Stimulated activated CD4-positive, alpha-beta T cell treated with anti-CD3 and anti-CD28 coated beads, Interleukin-12 subunit alpha, Interleukin-12 subunit beta, amount 100 ng/mL, for 4 hours (primary cell): ENCODE results near the gene PFKFB3.
"Not testable (repeated sequence)": the region's sequence is repeated elsewhere in the genome, so short reads cannot be mapped to it uniquely, and the experiment has no call there.

Source experiments
- DNase-seq: peaks from one replicate; pipeline ENCODE4 v3.0.0-alpha.2; 2020

The PFKFB3 gene

DNA sequence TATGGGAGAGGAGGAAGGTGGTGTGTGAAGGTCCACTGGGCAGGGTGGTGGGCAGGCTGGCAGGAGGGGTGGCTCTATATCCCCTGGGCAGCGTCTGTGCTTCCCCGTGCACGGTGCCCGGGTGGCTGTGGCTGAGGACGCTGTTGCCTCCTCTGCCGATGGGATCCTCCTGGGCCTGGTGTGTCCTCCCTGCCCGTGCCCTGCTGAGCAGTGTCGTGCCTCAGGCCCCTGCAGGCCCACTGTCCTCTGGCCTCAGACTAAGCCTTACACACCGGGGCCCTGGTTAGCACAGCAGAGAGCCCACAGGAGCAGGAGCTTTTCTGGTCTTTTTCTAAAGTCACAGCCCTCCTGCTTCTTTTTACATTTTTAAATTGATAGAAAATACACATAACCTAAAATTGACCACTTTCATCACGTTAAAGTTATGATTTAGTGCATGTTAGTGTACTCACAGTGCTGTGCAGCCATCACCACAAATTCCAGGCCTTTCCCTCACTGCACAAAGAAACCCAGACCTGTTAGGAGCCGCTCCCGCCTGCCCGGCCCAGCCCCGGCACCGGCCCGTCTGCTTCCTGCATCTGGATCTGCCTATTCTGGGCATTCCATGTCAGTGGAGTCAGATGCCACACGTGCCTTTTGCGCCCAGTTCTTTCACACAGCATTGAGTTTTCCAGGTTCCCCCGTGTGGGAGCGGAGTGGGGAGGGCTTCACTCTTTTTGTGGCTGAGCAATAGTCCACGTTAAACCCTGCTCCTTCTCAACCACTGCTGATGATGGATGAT is 19.4 kb downstream of the PFKFB3 start:
- DNase-seq, result no peak

DNA sequence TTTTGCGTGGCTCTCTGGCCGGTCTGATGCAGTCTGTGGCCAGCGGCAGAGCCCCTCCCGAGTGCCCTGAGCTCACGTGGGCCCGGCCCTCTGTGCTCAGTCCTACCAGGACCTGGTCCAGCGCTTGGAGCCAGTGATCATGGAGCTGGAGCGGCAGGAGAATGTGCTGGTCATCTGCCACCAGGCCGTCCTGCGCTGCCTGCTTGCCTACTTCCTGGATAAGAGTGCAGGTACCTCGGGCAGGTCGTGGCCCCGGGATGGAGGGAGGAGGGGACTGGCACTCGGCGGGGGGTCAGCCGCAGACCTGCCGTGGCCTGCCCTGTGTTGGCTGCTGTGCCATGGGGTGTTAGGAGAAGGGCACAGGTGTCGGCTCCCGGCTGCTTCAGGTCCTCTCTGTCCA is 20.0 kb downstream of the PFKFB3 start:
- no peak for DNase-seq

DNA sequence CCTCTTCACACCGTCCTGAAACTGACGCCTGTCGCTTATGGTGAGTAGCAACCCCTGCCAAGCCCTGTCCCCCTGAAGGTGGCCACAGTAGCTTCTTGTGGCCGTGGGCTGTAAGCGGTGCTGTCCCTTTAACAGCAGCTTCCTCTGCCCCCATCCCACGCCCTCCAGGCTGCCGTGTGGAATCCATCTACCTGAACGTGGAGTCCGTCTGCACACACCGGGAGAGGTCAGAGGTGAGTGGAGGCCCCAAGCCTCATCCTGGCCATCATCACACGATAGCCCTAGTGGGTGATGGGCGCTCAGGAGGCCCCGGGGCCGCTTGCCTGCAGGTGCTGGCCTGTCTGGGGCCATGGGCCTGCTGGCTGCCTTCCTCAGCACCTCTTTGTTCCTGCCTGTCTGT is 21.2 kb downstream of the PFKFB3 start:
- no peak for DNase-seq

DNA sequence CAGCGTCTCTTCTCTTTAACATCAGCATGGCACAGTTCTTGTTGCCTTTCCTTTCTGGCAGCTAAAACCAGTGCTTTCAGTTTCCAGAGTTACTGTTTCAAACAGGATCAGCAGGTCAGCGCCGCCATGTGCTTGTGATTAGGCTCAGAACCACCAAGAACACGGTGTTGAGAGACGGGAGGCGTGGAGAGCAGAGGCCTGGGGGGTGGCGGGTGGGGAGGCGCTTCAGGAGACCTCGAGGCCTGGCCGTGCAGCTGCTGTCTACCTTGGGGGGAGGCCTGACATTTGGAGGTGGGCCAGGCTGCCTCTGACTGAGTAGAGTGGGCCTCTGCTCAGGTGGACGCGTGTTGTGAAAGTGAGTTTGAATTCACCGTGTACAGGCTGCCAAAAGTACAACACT is 22.0 kb downstream of the PFKFB3 start:
- DNase-seq, result no peak

DNA sequence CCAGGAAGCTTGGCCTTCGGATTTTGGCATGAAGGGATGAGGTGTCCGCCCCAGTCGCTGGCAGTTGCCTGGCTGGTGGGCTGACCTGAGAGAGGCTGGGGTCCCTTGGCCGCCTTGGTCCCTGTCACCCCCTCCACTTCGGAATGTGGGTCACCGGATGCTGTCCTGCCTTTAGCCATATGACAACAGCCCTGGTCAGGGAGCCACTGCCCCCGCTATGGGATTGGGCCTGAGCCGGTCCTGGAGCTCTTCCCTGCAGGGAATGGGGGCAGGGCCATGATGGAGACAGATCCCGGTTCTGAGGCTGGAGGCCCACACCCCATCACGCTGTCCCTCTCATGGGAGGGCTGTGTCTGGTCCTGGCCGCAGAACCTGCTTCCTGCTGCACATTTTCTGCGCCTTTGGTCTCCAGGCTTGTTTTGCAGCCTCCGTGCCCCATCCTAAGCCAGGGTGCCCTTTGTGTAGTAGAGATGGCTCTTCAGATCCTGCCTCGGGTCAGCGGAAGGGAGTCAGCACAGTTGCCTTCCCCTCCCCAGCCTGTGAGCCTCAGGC is 22.6 kb downstream of the PFKFB3 start:
- DNase-seq, result no peak

DNA sequence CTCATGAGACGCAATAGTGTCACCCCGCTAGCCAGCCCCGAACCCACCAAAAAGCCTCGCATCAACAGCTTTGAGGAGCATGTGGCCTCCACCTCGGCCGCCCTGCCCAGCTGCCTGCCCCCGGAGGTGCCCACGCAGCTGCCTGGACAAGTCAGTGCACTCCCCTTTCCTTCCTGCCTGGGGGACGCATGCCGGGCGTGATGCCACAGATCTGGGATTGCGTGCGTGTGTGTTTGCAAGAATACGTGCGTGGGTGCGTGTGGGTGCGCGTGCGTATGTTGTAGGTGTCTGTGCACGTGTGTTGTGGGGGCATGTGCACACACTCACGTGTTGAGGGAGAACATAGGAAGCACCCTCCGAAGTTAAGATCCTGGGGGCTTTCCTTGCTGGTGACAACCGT is 23.5 kb downstream of the PFKFB3 start:
- DNase-seq, result no peak

DNA sequence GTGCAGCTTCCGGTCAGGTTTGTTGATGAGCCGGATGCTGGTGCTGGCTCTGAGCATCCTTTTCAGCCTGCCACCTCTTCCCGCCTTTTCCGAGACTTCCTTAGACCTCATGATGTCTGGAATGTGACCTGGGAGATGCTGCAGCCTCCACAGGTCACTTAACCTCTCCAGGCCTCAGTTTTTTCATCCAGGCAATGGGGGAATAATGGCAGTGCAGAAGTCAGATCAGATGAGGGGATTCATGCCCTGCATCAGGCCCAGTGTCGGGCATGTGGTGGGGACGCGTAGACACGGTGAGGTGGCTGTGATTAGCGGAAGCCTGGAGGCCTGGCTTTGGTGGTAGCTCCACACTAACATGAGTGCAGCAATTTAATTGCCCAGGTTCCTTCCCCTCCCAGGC is 24.6 kb downstream of the PFKFB3 start:
- DNase-seq, result no peak

DNA sequence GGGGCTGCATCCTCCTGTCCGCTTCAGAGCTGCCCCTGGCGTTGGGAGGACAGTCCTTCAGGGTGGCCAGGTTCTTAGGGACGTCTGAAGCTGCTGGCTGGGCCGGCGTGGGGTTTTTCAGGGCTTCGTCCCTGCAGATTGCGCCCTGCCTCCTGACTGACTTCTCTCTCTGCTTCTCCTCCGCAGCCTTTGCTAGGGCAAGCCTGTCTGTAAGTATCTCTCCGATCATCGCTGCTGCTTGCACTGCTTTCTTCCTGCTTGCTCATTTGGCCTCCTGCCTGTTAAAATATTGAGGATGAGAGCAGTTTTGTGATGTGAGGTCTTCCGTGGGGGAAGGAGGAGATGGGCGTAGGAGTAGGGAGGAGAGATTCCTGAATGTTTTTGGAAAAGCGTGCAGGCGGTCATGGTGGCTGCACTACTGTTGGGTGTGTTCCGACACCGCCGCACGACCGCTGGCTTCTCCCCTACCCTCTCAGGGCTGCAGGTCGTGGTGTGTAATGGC is 25.3 kb downstream of the PFKFB3 start:
- no peak for DNase-seq

DNA sequence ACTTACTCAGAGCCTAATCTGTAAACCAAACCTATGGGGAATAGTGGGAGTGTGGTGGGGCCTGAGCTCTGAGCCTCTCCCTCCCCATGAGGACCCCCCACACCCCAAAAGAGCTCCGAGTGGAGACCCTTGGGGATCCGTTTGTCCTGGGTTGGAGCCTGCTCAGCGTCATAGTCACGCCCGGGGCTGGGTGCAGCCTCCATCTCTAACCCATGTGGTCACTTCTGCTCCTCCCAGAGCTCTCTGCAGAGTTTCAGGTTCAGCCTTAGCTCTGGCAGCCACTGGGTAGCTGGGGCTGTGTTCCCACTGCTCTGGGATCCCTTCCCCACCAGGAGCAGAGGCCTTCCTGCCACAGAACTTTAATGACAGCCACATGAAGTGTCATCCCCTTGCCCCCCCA is 25.9 kb downstream of the PFKFB3 start:
- no peak for DNase-seq

DNA sequence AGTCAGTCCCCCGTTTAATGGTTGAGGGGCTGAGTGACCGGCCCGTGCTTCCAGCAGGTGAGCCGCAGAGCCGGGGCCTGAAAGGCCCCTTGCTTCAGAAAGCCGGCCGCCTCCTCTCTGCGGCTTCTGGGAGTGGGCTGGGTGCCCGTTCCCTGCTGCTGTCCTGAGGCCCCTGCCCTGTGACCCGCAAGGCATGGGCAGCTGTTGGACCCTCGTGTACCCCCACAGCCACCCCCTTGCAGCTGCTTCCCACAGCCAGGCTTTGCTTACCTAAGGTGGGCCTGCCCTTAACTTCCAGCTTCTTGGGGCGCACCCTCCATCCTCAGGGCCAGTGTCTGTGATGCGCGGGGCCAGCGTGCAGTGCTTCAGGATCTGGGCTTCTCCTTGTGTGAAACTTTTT is 26.6 kb downstream of the PFKFB3 start:
- no peak for DNase-seq

DNA sequence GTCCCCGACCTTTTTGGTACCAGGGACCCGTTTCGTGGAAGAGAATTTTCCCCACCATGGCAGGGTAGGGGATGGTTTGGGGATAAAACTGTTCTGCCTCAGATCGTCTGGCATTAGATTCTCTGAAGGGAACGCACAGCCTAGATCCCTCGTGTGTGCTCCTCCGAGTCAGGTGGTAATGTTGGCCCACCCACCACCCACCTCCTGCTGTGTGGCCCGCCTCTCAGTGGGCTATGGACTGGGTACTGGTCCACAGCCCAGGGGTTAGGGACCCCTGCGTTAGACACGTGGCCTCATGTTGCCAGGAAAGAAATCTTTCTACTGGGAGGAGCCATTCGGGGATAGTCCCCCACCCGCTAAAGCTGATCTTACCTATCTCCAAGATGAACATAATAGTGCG is 27.0 kb downstream of the PFKFB3 start:
- no peak for DNase-seq

DNA sequence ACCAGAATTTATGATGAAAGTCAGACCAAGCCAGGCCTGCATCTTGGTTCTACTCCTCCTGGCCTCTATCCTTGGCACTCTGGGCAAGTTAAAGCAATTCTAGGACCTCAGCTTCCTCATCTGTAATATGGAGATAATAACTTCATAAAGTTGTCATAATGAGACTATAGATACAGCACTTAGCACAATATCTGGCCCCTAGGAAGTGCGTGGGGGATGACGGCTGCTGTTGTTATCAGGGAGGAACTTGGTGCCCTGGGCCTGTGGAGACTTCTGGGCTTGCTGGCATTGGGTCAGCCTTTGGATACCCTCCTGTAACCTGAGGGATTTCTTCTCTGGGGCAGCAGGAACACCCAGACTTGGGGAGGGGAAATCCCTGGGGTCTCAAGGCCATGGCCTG is 27.6 kb downstream of the PFKFB3 start:
- DNase-seq, result no peak

DNA sequence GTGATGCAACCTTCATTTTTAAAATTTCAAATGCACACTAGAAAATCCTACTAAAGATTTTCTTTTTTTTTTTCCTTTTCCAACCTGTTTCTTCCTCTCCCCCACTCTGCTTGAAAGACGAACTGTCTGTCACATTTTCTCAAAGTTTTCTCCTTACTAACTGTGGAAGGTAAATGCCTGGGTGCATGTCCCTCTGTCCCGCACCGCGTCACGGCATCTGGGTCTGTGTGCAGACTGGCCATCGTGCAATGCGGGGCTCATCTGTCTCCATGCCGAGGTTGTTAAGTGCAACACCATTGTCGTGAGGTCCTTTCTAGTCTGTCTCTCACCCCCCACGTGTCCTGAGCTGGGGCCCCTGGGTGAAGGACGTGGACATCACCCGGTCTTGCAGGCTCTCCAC is 28.4 kb downstream of the PFKFB3 start:
- DNase-seq, result no peak

DNA sequence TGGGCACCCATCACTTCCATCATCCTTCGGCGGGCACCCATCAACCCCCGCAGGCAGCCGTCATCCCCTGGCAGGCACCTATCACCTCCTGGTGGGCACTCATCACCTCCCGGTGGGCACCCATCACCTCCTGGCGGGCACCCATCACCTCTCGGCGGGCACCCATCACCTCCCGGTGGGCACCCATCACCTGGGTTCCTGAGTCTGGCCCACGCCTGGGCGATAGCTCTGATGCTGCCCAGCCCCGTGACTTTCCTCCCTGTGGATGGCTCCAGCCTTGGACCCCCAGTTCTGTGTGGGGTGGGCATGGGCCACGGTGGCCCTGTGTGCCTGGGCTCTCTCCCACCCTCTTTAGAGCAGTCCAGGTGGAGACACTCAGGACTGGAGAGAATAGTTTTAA is 29.0 kb downstream of the PFKFB3 start:
- no peak for DNase-seq

DNA sequence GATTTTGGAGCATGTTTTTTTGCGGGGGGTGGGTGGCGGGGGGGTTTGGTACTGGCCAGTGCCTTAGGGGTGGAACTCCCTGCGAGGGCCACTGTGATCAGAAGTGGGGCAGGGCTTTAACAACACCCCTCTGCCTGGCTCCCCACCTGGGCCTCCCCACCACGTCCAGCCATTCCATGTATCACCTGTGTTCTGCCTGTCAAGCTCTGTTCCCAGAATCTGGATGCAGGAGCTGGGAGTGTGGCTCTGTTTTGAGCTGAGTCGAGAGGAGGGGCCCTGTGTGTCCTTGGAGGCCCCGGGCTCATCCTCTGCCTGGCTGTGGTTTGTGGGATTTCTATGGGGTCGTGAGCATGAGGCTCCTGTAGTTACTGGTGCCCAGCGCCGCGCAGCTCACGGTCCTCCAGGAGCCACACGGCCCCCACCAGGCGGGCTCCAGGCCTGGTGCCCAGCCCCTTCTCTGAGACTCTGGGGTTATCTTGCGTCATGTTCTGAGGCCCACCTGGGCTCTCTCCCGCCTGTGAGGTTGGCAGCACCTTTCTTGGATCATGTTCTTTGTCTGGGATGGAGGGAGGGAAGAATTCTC is 29.6 kb downstream of the PFKFB3 start:
- no peak for DNase-seq

DNA sequence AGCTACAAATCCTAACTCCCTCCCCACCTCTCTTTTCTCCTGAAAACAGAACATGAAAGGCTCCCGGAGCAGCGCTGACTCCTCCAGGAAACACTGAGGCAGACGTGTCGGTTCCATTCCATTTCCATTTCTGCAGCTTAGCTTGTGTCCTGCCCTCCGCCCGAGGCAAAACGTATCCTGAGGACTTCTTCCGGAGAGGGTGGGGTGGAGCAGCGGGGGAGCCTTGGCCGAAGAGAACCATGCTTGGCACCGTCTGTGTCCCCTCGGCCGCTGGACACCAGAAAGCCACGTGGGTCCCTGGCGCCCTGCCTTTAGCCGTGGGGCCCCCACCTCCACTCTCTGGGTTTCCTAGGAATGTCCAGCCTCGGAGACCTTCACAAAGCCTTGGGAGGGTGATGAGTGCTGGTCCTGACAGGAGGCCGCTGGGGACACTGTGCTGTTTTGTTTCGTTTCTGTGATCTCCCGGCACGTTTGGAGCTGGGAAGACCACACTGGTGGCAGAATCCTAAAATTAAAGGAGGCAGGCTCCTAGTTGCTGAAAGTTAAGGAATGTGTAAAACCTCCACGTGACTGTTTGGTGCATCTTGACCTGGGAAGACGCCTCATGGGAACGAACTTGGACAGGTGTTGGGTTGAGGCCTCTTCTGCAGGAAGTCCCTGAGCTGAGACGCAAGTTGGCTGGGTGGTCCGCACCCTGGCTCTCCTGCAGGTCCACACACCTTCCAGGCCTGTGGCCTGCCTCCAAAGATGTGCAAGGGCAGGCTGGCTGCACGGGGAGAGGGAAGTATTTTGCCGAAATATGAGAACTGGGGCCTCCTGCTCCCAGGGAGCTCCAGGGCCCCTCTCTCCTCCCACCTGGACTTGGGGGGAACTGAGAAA is 30.4 kb downstream of the PFKFB3 start:
- DNase-seq, result no peak

DNA sequence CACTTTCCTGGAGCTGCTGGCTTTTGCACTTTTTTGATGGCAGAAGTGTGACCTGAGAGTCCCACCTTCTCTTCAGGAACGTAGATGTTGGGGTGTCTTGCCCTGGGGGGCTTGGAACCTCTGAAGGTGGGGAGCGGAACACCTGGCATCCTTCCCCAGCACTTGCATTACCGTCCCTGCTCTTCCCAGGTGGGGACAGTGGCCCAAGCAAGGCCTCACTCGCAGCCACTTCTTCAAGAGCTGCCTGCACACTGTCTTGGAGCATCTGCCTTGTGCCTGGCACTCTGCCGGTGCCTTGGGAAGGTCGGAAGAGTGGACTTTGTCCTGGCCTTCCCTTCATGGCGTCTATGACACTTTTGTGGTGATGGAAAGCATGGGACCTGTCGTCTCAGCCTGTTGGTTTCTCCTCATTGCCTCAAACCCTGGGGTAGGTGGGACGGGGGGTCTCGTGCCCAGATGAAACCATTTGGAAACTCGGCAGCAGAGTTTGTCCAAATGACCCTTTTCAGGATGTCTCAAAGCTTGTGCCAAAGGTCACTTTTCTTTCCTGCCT is 31.1 kb downstream of the PFKFB3 start:
- DNase-seq, result no peak

DNA sequence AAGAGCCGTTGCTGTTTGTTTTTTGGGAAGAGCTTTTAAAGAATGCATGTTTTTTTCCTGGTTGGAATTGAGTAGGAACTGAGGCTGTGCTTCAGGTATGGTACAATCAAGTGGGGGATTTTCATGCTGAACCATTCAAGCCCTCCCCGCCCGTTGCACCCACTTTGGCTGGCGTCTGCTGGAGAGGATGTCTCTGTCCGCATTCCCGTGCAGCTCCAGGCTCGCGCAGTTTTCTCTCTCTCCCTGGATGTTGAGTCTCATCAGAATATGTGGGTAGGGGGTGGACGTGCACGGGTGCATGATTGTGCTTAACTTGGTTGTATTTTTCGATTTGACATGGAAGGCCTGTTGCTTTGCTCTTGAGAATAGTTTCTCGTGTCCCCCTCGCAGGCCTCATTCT is 31.6 kb downstream of the PFKFB3 start:
- DNase-seq, result no peak

DNA sequence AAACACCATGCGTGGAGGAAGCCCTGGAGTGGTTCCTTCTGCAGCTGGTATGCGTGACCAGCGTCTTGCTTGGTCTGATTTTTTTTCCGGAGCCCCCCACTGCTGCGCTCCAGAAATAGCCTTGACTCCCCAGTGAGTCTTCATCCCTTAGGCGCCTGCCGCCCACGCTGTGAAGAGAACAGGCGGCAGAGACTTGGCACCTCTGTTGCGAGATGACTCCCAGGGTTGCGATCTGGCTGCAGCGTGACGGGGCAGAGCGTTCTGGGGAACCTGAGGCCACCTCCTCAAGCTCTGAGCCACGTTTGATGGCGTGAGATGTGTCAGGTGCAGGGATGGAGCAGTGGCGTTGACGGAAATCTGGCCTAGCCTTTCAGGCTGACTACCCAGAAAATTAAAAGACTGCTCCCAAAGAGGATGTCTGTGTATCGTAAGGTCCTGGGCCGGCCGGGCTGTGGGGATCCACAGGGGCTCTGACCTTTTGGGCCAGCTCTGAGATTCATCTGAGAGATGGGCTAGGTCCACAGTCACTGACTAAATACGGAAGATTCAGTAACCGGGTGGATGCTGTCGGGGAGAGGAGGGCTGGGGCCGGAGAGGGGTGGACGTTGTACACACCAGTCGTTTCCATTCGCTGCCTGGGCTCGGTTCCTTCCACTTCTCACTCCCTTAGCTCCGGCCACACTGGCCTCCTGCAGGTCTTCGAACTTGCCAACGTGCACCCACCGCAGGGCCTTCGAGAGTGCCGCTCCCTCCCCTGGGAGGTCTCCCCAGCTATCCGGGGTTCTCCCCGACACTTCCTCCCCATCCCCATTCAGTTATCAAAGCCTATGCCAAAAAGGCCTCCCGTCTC is 33.8 kb downstream of the PFKFB3 start:
- DNase-seq, result no peak

DNA sequence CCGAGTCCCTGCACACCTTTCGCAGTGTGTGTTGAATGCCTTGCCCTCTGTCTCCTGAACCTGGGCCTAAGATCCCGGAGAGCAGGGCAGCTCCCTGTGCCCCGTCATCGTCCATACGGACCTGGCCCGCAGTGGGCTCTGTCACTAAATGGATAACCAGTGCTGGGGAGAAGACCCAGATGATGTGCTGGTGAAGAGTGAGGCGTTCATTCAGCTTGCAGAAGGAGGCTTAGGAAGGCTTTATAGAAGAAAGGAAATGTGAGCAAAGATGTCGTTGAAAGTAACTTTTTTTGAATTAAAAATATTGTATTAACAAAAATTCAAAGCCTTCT is 34.4 kb downstream of the PFKFB3 start:
- DNase-seq, result no peak

DNA sequence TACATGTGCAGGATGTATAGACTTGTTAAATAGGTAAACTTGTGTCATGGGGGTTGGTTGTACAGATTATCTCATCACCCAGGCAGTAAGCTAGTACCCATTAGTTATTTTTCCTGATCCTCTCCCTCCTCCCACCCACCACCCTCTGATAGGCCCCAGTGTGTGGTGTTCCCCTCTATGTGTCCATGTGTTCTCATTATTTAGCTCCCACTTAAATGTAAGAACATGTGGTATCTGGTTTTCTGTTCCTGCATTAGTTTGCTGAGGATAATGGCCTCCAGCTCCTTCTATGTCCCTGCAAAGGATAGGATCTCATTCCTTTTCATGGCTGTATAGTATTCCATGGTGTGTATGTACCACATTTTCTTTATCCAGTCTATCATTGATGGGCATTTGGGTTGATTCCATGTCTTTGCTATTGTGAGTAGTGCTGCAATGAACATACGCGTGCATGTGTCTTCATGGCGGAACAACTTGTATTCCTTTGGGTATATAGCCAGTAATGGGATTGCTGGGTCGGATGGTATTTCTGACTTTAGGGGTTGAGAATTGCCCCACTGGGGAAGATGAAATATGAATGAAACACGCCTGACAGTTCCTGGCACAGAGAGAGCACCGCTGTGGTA is 36.0 kb downstream of the PFKFB3 start:
- not testable (repeated sequence) for DNase-seq
